NCI-H748 (cell line): ENCODE measurements around the gene LSM14A.
"Not testable (repeated sequence)": the region's sequence is repeated elsewhere in the genome, so short reads cannot be mapped to it uniquely, and the experiment has no call there.

Experiments used
- DNase-seq: peaks from one replicate; lab custom pipeline; 2025; ENCODE audit not compliant: unreplicated experiment; lab: John Stamatoyannopoulos, UW

Gene LSM14A

DNA sequence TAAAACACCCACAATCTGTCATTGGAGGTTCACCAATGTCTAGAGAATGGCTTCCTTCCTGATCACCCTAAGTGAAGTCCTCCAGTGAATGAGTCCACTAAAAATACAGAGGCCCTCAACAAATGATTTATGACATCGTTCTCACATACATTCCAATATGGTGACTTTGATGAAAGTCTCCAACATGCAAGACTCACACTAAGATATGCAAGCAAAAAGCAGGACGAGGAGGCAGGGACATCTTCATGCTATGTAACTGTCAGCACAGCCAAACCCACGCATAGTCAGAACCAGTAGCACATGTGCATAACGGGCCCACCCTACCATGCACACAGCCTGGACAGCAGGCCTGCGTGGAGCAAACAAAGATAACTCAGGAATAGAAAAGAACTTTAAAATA is 16.6 kb upstream of the LSM14A start:
- DNase-seq = no peak

DNA sequence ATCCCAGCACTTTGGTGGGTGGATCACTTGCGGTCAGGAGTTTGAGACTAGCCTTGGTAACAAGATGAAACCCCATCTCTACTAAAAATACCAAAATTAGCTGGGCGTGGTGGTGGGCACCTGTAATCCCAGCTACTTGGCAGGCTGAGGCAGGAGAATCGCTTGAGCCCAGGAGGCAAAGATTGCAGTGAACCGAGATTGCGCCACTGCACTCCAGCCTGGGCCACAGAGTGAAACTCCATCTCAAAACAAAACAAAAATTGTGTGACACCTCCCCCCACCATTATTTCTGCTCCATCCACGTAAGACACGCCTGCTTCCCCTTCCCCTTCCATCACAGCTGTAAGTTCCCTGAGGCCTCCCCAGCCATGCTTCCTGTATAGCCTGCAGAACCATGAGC is 13.3 kb upstream of the LSM14A start:
- DNase-seq = not testable (repeated sequence)

DNA sequence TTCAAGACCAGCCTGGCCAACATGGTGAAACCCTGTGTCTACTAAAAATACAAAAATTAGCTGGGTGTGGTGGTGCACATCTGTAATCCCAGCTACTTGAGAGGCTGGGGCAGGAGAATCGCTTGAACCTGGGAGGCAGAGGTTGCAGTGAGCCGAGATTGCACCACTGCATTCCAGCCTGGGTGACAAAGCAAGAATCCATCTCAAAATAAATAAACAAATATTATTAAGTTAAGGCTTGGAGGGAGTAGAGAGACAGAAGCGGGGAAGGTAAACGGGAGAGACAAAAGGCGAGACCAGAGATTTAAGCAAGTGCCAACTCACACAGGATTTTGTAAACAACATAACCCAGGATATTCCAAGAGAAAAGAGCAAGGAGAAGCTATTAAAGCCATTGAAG is 12.8 kb upstream of the LSM14A start:
- DNase-seq = not testable (repeated sequence)

DNA sequence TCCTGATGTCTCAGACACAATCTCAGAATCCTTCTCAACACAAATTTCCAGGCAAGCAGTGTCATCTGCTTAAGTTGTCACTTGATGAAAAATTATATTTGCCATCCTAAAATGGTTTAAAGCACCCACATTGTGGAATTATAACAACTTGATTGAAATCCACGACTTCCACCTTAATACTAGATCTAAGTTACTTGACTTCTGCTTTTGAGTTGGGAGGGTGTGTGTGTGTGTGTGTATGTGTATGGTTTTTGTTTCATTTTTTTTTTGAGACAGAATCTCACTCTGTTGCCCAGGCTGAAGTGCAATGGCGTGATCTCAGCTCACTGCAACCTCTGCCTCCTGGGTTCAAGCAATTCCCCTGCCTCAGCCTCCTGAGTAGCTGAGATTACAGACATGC is 10.4 kb upstream of the LSM14A start:
- DNase-seq = not testable (repeated sequence)

DNA sequence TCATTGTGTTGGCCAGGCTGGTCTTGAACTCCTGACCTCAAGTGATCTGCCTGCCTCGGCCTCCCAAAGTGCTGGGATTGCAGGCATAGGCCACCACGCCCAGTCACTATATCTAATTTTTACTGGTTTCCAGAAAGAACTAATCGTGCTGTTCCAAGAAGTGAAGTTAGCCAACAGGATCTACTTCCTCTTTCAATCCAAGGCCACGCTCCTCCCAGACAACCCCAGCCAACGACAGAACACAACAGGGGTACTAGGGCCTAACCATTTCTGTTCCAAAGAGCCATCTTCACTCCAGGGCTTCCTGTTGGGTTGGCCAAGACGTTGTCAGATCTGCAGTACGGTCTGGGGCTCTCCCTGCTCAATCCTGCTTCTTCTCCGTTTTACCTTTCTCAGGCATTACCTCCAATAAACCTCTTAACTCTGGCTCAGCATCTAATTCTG is 7.0 kb upstream of the LSM14A start:
- DNase-seq = no peak

DNA sequence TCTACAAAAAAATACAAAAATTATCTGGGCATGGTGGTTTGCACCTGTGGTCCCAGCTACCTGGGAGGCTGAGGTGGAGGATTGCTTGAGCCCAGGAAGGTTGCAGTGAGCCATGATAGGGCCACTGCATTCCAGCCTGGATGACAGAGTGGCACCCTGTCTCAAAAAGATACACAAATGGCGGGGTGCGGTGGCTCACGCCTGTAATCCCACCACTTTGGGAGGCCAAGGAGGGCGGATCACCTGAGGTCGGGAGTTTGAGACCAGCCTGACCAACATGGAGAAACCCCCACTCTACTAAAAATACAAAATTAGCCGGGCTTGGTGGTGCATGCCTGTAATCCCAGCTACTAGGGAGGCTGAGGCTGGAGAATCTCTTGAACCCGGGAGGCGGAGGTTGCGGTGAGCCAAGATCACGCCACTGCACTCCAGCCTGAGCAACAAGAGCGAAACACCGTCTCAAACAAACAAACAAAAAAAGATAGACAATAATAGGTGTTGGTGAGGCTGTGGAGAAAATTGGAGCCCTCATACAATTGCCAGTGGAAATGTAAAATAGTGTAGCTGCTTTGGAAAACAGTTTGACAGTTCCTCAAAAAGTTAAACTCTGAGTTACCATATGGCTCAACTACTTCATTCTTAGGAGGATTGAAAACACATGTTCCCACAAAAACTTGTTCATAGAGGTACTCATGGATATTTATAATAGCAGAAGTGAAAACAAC is 2.7 kb upstream of the LSM14A start:
- not testable (repeated sequence) for DNase-seq

DNA sequence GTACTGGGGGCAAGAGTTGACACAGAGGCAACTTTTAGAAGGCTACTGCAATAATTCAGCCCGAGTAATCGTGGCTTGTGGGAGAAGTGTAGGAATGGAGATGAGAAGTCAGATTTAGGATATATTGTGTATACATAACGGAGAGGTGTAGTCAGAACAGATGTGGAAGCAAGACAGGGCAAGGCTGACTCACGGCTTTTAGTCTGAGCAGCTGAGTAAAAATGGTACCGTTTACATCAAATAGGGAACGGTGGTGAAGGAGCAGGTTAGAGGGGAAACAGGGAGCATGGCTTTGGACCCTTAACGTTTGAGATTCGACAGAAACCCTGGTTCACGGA is 796 bp upstream of the LSM14A start:
- no peak for DNase-seq

DNA sequence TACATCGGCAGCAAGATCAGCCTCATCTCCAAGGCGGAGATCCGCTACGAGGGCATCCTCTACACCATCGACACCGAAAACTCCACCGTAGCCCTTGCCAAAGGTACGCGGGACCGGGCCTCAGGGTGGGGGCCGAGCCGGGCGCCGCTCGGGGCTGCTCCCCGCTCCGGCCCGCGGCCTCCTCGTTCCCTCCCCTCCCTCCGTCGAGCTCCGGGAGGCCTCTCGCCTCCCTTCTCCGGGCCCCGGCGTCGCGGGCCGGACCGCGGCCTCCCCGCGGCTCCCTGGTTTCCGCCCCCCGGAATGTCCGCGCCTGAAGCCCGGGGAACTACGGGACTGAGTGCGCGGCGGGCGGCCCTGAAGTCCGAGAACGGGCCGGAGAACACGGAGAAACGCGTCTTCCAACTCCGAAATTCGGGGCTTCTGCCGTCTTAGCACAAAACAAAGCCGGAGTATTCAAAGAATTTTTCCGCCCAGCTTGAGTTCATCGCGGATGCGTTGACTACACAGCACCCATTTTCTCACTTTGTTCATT is 423 bp downstream of the LSM14A start:
- DNase-seq = peak; percentile 66

DNA sequence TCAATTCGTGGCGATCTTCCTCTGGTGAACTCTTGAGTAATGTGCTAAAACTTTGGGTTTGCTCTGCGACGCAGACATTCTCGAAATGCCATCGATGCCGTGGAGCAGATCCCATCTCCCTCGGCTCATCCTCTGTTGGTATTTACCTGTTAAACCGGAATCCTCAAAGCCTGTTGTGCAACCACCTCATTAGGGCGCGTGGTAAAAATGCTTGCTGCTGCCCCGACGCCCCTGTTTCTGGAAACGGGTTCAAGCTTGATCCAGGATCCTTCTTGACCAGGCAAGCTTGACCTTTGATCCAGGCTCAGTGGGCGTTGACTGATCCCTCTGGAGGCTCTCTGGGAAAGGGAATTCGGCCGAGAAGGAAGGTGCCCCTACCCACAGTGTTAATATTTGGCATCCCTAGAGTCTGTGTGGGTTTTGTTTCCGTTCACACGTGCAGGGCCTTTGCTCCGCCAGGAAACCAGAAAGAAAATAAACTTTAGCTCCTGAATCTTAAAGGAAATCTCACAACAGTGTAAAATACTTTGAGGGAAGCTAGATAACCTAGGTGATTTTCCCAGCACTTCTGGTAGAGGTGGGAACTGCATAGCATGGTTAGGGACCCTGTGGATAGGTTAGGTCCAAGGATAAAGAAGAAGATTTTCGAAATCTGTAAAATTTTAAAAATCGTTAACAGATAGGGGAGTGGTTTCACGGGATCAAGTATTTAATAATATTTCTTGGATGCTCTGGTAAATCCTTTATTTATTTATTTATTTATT is 1.1 kb downstream of the LSM14A start:
- peak; percentile 66 for DNase-seq

DNA sequence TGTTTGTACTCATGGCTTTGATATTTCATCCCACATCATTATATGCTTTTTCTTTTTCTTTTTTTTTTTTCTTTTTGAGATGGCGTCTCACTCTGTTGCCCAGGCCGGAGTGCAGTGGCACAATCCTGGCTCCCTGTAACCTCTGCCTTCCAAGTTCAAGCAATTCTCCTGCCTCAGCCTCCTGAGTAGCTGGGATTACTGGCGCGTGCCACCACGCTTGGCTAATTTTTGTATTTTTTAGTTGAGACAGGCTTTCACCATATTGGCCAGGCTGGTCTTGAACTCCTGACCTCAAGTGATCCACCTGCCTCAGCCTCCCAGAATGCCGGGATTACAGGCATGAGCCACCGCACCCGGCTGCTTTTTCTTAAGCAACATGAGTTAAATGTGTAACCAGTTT is 2.9 kb downstream of the LSM14A start:
- DNase-seq = not testable (repeated sequence)

DNA sequence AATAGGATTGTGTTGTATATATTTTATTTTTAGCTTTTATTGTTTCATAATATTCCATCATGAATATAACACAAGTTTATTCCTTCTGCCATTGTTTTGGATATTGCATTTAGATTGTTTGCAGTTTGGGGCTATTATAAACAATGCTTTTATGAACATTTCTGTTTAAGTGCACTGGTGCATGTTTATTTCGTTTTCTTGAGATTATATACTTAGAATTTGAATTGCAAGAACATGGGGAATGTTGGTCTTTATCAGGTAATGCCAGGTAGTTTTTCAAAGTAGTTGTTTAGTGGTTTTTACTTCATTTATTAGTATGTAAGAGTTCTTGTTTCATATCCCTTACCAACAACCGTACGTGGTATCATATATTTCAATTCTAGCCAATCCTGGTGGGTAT is 4.3 kb downstream of the LSM14A start:
- DNase-seq = no peak

DNA sequence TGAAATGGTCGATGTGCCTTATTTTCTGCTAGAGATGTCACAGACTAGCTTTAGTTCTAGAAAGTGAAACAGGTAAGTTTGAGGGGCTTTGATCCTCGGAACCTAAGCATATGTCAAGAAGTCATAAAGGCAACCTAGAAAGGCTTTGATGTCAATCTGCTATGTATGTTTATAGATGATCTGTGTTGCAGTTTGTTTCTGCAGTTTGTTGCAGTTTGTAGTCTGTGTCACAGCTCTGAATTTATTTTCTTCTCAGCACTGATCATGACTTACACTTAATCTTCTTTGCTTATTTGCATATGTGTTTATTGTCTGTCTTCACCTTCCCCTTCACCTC is 5.9 kb downstream of the LSM14A start:
- DNase-seq = no peak

DNA sequence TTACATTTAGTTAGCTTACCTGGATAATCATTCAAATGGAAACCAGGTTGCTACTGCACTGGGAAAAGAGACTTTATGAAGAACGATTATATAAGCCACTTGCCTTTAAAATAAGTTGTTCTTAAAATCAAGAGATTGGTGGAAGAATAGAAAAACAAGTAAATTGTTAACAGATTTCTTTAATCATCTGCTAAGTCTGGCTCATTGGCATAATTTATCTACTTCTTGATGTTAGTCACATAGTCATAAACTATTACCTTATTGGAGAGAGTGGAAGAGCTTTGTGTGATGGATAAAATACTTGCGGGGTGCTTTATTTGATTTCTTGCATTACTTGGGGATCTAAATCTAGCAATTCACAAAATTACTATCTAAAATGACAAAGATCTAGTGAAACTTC is 6.8 kb downstream of the LSM14A start:
- no peak for DNase-seq

DNA sequence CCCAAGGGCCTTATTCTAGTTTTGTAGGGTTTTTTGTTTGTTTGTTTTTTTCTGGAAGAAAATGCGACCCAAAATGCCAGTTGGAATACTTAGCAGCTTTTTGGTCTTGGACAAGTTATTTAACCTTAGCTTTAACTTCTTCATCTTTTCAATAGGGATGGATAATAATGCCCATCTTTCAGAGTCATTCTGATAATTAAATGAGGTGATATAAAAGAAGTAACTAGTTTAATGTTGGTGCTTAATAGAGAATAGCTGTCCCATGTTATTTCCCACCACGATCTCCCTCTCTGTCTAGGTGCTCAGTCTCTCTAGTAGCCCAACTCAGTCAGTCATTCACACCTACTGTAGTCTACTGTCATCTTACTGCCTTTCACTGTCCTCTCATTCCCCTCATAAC is 8.0 kb downstream of the LSM14A start:
- DNase-seq = no peak

DNA sequence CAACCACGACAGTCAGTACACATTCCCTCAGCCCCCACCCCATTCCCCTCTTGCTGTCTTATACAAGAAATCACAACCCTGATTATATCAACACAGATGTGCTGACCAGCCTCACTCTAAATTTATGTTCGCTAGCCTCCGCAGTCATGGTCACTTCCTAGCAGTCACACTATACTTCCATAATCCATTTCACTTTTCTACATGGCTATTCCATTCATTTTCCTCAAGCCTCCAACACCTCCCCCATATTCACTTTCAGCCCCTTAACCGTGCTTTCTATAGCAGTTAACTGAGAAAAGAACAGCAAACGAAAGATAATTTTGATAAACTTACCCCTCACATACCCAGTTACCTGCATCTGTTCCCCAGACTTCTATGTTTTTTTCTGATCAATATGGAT is 8.4 kb downstream of the LSM14A start:
- no peak for DNase-seq

DNA sequence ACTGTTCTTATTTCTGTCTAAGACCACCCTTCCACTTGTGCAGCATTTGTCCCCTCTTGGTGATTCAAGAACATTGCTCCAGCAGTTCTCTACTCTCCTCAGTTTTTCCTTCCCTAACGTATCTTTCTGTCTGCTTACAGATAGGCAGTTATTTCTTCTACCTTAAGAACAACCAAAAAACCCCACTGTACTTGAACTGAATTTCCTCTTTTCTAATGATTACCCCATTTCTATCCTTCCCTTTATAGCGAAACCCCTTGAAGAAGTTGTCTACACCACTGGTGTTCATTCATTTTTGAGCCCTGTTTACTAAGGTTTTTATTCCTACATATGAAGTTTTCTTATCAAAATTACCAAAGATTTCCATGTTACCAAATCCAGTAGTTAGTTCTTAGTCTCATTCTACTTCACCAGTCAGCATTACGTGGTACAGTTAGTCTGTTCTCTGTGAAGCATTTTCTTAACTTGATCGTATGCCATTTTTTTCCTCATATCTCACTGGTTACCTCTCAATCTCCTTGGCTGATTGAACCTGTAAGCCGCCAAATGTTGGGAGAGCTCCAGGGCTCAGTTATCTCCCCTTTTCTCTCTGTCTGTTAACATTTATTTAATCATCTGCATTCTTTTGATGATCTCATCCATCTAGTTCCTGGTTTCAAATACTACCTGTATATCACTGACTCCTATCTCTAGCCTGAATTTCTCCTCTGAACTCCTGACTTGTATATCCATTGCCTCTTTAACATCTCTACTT is 9.0 kb downstream of the LSM14A start:
- DNase-seq = no peak

DNA sequence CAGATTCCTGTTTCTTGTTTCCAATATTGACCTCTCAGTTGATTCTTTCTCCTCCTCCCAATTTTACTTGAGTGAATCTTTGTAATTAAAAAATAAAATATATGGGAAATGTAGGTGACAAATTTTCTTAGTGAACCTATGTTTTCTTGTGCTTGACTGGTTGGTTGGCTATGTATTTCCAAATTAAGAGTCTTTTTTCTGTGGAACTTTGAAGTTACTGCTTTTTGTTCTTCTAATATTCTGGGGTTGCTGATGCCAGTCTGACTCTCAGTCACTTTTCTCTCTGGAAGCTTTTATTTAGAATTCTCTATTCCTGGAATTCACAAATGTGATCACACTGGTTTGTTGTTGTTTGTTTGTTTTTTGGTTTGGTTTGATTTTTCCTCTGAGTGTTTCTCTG is 9.8 kb downstream of the LSM14A start:
- no peak for DNase-seq

DNA sequence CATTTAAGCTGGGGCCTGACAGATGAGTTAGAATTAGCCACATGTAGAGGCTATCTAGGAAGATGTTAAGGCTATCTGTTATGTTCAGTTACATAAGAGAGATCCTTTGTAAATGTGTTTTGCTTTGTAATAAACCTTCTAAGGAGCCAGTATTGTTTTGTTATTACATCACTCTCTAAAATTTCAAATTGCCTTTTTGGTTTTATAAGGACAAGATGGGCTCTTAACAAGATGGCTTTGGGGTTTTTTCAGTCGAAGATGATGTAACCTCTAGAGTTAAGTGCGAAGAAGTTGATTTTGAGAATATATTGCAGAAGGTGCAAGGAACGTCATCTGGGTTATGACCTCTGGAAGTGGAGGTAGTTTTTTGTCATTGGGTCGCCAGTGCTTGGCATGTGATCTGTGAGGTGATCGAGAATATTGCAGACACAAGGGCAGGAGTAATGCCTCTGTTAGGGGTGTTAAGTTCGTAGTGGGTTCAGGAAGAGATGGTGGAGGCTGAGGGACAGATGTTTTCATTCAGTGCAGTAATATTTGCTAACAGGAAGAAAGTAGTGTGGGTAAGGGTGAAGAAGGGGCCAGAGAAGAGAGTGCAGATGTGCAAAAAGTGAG is 12.7 kb downstream of the LSM14A start:
- no peak for DNase-seq

DNA sequence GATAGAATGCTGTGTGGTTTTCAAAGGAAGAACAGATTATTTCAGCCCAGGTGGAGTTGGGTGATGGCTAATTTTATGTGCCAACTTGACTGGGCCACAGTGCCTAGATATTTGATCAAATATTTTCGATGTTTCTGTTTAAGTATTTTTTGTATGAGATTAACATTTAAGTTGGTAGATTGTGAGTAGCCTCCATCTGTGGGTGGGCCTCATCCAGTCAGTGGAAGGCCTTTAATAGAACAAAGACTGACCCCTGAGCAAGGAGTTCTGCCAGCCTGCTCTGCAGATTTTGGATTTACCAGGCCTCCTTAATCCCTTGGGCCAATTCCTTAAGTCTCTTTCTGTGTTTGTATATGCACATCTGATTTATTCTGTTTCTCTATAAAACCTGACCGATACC is 13.9 kb downstream of the LSM14A start:
- no peak for DNase-seq

DNA sequence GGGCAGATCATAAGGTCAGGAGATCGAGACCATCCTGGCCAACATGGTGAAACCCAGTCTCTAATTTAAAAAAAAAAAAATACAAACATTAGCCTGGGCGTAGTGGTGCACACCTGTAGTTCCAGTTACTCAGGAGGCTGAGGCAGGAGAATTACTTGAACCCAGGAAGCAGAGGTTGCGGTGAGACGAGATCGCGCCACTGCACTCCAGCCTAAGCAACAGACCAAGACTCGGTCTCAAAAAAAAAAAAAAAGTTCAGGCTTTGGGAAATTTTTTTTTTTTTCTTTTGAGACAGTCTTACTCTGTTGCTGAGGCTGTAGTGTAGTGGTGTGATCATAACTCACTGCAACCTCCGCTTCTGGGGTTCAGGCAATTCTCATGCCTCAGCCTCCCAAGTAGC is 14.7 kb downstream of the LSM14A start:
- no peak for DNase-seq

DNA sequence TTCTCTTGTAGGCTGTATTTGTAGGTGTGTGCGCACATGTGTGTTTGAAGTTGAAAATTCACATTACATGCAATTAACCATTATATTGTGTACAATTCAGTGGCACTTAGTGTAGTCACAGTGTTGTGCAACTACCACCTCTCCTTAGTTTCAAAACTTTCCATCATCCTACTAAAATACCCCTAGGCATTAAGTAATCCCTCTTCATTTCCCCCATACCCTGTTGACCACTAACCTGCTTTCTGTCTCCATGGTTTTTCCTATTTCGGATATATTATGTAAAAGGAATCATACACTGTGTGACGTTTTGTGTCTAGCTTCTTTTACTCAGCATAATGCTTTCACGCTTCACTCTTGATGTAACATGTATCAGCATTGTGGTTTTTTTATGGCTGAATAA is 16.1 kb downstream of the LSM14A start:
- no peak for DNase-seq
